ENCODE results near the gene FRMD4A.
"Not testable (repeated sequence)": the region's sequence is repeated elsewhere in the genome, so short reads cannot be mapped to it uniquely, and the experiment has no call there.

FRMD4A gene

GRCh38 chr10:13971601-13972475, 358.9 kb downstream of the FRMD4A start:
- no peak for DNase-seq

GRCh38 chr10:13970957-13971353, 359.8 kb downstream of the FRMD4A start:
- no peak for DNase-seq

GRCh38 chr10:13970236-13970956, 360.3 kb downstream of the FRMD4A start:
- DNase-seq, result no peak

- no peak for DNase-seq
These were observed 361.0 kb downstream of the FRMD4A start for GRCh38 chr10:13969792-13970140.

- no peak for DNase-seq
These were observed 361.5 kb downstream of the FRMD4A start for GRCh38 chr10:13969118-13969791.

- DNase-seq, result no peak
These were observed 368.9 kb downstream of the FRMD4A start for GRCh38 chr10:13961853-13962252.

- no peak for DNase-seq
These were observed 369.6 kb downstream of the FRMD4A start for GRCh38 chr10:13961097-13961496.

GRCh38 chr10:13960603-13961002, 370.1 kb downstream of the FRMD4A start:
- no peak for DNase-seq

- DNase-seq, result no peak
These were observed 371.0 kb downstream of the FRMD4A start for GRCh38 chr10:13959443-13960359.

- no peak for DNase-seq
These were observed 372.9 kb downstream of the FRMD4A start for GRCh38 chr10:13957856-13958255.

- DNase-seq, result no peak
These were observed 373.9 kb downstream of the FRMD4A start for GRCh38 chr10:13956826-13957225.

GRCh38 chr10:13955409-13956068, 375.2 kb downstream of the FRMD4A start:
- no peak for DNase-seq

- not testable (repeated sequence) for DNase-seq
These were observed 376.5 kb downstream of the FRMD4A start for GRCh38 chr10:13954195-13954594.

GRCh38 chr10:13953371-13953770, 377.4 kb downstream of the FRMD4A start:
- DNase-seq, result no peak

GRCh38 chr10:13950543-13950939, 380.2 kb downstream of the FRMD4A start:
- no peak for DNase-seq

GRCh38 chr10:13949844-13950542, 380.7 kb downstream of the FRMD4A start:
- no peak for DNase-seq

GRCh38 chr10:13946209-13946460, 384.6 kb downstream of the FRMD4A start:
- DNase-seq, result no peak

GRCh38 chr10:13945390-13946208, 385.1 kb downstream of the FRMD4A start:
- no peak for DNase-seq

GRCh38 chr10:13944823-13945222, 385.9 kb downstream of the FRMD4A start:
- DNase-seq, result no peak

- DNase-seq, result no peak
These were observed 386.9 kb downstream of the FRMD4A start for GRCh38 chr10:13943735-13944398.

Data from NCI-H1436 (cell line).